GM12864 (cell line): Measurements from ENCODE around the gene KLK12.
A peak's percentile ranks its signal among the peaks of the same experiment; 100 is the strongest.

Source experiments
- DNase-seq: peaks from one replicate; pipeline ENCODE4 v3.0.0-alpha.2; 2011; ENCODE audit warnings: low read depth
- H3K4me3 ChIP-seq: 2 replicates; pipeline ENCODE4 v1.5.1; 2011; ENCODE audit warnings: mild to moderate bottlenecking, low read depth, low read length, control low read depth
- TF ChIP-seq, protein P1 (sequence below): IDR thresholded peaks from 2 replicates; pipeline ENCODE4 v1.5.1; 2011; ENCODE audit warnings: low read depth, mild to moderate bottlenecking, moderate library complexity, low read length, control low read depth, inconsistent platforms; ENCODE audit errors: missing control alignments

Gene KLK12

GRCh38 chr19:51025809-51026553 lies 8.8 kb downstream of the KLK12 start:
- DNase-seq = no peak
- TF ChIP-seq, protein P1, sequence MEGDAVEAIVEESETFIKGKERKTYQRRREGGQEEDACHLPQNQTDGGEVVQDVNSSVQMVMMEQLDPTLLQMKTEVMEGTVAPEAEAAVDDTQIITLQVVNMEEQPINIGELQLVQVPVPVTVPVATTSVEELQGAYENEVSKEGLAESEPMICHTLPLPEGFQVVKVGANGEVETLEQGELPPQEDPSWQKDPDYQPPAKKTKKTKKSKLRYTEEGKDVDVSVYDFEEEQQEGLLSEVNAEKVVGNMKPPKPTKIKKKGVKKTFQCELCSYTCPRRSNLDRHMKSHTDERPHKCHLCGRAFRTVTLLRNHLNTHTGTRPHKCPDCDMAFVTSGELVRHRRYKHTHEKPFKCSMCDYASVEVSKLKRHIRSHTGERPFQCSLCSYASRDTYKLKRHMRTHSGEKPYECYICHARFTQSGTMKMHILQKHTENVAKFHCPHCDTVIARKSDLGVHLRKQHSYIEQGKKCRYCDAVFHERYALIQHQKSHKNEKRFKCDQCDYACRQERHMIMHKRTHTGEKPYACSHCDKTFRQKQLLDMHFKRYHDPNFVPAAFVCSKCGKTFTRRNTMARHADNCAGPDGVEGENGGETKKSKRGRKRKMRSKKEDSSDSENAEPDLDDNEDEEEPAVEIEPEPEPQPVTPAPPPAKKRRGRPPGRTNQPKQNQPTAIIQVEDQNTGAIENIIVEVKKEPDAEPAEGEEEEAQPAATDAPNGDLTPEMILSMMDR = no peak
- H3K4me3 ChIP-seq = no peak overlapping the region

DNA sequence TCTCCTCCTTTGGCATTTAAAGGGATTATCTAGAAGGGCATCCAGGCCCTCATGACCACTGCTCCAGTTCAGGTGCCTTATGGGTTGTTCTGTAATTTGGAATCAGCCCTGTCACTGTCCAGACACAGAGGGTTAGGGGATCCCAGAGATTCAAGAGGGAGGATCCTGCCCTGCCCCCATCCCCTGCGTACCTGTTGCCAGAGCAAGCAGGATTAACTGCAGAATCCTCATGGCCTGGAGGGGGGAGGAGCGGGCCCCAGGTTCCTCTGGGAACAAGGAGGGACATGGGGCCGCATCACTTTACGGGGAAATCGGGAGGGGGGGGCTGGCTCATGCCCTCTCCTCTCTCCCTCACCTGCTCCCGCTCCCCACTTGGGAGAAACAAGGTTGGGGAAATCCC lies 9.4 kb downstream of the KLK12 start:
- TF ChIP-seq, protein P1 = no peak
- no peak for DNase-seq
- no peak overlapping the region for H3K4me3 ChIP-seq

- no peak for DNase-seq
- no peak overlapping the region for H3K4me3 ChIP-seq
- TF ChIP-seq, protein P1 = no peak
Observed at GRCh38 chr19:51024924-51025323, 9.9 kb downstream of the KLK12 start.

- TF ChIP-seq, protein P1 = no peak
- DNase-seq = no peak
Observed at GRCh38 chr19:51023946-51024345, 10.9 kb downstream of the KLK12 start.

DNA sequence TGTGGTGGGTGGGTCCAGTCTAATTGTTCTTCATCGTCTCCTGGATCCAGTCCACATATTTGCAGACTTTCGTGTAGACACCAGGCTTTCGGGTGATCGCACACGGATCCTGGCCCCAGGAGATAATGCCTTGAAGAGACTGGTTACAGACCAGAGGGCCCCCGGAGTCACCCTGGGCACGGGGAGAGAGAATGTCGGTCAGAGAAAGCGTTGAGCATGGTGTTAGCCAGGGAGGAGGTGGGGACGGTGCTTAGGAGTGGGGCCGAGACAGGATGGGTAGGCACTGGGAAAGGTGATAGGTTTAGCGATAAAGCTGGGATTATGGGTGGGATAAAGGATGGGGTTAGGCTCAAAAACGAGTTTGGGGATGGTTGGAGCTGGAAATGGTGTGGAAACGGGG lies 12.3 kb downstream of the KLK12 start:
- H3K4me3 ChIP-seq = no peak overlapping the region
- DNase-seq = no peak
- TF ChIP-seq, protein P1 = no peak

More at GRCh38 chr19:51023946-51024345, 10.9 kb downstream of the KLK12 start:
- H3K4me3 ChIP-seq = no peak overlapping the region

- TF ChIP-seq, protein P1 = peak; percentile 53
- no peak for DNase-seq
- H3K4me3 ChIP-seq = no peak overlapping the region
Observed at GRCh38 chr19:51020988-51021651, 13.7 kb downstream of the KLK12 start.
